Smooth muscle cell of the brain vasculature (primary cell): ENCODE data around the gene KRTAP9-1.
"Not testable (repeated sequence)": the region's sequence is repeated elsewhere in the genome, so short reads cannot be mapped to it uniquely, and the experiment has no call there.

ENCODE experiments used
- DNase-seq: peaks from one replicate; pipeline ENCODE4 v3.0.0-alpha.2; 2012; ENCODE audit warnings: low read depth, low spot score

Gene KRTAP9-1

DNA sequence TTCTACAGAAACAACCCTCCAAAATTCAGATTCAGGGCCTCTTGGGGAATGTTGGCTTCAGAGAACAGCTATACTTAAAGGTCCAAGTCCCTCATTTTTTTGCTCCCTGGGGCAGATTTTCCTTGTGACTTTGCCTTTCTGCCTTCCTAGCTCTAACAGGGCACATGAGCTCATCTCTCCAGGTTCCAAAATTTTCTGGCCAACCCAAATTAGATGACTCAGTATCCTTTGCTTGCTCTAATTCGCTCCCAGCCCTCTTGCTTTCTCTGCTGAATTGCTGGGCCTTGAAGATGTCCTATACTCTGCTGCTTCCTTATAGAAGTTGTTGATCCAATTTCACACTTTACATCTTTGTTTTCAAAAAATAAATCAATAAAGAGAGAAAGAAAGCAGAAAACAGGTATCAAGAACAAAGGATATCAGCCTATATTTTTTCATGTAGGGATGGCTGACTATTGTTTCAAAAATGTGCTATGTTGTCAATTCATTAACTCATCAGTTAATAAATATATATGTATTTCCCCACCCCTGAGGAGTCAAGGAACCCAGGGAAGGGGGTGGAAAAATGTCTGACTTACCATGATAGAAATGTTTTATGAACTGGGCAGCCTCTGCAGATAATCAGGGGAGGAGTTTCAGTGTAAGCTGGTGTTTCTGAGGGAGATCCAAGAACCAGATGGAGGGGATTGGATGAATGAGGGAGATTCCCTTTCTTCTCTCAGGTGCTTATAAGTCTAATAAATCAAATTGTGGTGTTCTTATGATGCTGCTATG lies 10.7 kb upstream of the KRTAP9-1 start:
- no peak for DNase-seq

DNA sequence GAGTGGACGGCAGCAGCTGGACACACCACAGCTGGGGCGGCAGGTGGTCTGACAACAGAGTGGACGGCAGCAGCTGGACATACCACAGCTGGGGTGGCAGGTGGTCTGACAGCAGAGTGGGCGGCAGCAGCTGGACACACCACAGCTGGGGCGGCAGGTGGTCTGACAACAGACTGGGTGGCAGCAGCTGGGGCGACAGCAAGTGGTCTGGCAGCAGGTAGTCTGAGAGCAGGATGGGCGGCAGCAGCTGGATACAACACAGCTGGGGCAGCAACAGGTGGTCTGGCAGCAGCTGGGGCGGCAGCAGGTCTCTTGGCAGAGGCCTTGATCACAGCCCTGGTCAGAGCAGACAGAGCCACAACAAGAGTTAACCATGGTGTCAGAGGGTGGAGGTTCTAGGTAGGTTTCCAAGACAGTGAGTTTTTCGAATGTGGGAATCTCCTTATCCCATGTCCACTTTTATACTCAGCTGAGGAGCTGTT lies 5.2 kb upstream of the KRTAP9-1 start, which contains the start of gene KRTAP4-1:
TSS of gene KRTAP4-1 (minus strand) at position 432 of the 482 bp plus-strand sequence. CDS start at position 375, 57 bp downstream.
- no peak for DNase-seq

DNA sequence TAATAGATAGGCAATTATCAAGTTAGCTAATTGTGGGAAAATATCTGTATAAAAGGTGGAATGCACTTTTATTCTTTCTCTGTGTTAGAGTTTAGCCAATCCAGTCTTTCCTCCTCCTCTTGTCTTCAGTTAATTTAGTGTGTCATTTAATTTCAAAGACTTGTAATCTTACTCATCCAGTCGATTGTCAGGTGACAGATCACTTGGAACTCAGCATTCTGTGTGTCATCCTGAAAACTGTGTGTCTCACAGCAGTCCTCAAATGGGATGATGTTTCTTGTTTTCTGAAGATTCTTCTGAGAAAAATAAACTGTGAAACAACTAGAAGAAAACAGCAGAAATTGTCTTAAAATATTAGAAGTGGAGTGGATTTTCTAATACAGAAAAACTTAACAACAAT lies 4.7 kb upstream of the KRTAP9-1 start:
- DNase-seq = no peak

- DNase-seq = no peak
These were observed 2.8 kb upstream of the KRTAP9-1 start for GRCh38 chr17:41186872-41187271.

GRCh38 chr17:41190328-41190727 lies 641 bp downstream of the KRTAP9-1 start:
- DNase-seq = no peak

- DNase-seq = no peak
These were observed 6.4 kb downstream of the KRTAP9-1 start for GRCh38 chr17:41196068-41196467.

DNA sequence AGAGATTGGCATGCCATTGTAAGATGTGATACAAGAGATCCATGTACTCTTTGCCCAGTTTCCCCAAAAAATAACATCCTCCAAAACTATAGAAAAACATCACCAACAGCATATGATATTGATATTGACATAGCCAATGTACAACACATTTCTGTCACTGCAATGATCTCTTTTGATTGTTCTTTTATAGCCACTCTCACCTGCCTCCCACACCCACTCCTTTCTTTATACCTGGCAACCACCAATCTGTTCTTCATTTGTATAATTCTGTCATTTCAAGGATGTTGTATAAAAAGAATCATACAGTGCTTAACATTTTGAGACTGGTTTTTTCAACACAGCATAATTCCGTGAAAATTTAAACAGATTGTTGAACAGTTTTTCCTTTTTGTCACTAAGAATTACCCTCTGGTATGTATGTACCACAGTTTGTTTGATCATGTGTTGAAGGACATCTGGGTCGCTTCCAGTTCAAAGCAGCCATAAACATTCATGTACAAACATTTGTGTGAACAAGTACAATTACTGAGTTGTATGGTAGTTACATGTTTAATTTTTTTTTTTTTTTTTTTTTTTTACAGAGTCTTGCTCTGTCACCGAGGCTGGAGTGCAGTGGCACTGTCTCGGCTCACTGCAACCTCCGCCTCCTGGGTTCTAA lies 9.9 kb downstream of the KRTAP9-1 start:
- DNase-seq = no peak

GRCh38 chr17:41211845-41212466 lies 22.3 kb downstream of the KRTAP9-1 start:
- no peak for DNase-seq

DNA sequence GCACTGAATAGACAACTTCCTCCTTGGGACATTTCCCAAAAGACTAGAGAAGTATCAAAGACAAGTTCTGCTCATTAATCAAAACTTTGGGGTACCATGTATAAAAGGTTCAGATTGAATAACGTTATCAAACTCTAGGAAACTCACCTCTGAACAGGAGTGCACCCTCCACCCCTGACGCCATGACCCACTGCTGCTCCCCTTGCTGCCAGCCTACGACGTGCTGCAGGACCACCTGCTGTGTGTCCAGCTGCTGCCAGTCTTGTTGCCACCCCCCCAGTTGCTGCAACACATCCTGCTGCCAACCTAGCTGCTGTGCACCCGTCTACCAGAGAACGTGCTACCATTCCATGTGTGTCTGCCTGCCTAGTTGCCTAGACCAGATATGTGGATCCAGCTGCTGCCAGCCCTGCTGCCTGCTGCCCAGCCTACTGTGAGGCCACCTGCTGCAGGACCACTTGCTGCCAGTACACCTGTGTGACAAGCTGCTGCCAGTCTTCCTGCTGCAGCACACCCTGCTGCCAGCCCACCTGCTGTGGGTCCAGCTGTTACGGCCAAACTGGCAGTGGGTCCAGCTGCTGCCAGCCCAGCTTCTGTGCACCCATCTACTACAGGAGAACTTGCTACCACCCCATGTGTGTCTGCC lies 23.0 kb downstream of the KRTAP9-1 start:
- DNase-seq = no peak

GRCh38 chr17:41215681-41216080 lies 26.0 kb downstream of the KRTAP9-1 start:
- no peak for DNase-seq

DNA sequence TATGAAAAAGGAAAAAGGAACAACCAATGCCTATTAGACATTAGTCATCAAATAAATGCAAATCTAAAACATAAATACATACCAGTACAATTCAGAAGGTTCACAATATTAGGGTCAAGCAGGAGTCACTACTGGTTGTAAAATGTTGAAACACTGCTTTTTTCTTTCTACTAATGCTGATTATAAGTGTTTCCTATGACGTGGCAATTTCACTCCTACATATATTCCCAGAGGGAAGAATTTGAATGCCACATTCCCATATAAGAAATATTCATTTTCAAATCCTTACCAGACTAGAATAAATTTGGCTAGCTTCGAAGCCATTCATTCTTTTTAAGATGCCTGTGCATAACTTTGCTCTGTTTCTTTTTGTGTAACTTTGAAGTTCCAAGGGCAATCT lies 34.1 kb downstream of the KRTAP9-1 start:
- DNase-seq = no peak

- DNase-seq = no peak
These were observed 36.4 kb downstream of the KRTAP9-1 start for GRCh38 chr17:41226051-41226450.

- not testable (repeated sequence) for DNase-seq
These were observed 37.0 kb downstream of the KRTAP9-1 start, which contains the start of gene KRTAP9-2 for GRCh38 chr17:41226598-41227095. Gene KRTAP9-2 (plus strand): TSS chr17:41226648. CDS start chr17:41226655, 7 bp downstream.

GRCh38 chr17:41230094-41230493 lies 40.4 kb downstream of the KRTAP9-1 start:
- no peak for DNase-seq

DNA sequence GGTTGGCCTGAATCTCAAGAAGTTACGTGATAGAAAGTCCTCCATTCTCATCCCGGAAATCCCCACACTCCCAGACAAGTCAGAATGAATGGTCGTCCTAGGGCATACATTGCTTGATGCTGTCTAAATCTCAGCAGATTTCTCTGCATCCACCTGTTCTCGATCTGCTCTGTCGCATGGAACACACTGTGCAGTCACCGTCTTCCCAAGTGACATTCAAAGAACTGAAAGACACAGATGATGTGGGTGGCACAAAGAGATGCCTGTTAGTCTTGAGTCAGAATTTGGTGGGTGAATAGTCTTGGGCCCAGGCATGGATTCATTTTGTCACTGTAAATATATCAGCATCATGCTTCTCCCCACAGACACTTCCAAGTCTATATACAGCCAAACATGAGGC lies 42.0 kb downstream of the KRTAP9-1 start:
- no peak for DNase-seq

DNA sequence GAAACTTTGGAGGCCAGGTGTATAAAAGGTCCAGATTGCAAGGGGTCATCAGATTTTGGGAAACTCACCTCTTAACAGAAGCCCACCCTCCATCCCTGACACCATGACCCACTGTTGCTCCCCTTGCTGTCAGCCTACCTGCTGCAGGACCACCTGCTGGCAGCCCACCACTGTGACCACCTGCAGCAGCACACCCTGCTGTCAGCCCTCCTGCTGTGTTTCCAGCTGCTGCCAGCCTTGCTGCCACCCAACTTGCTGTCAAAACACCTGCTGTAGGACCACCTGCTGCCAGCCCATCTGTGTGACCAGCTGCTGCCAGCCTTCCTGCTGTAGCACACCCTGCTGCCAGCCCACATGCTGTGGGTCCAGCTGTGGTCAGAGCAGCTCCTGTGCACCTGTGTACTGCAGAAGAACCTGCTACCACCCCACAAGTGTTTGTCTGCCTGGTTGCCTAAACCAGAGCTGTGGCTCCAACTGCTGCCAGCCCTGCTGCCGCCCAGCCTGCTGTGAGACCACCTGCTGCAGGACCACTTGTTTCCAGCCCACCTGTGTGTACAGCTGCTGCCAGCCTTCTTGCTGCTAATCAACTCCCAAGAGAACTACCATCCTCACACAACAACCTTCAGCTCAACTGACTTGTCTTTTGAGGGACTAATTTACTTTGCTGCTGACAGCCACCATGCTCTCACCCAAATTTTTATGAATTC lies 42.9 kb downstream of the KRTAP9-1 start, which contains the start of gene KRTAP9-3:
TSS of gene KRTAP9-3 (plus strand) at position 51 of the 707 bp plus-strand sequence. CDS start at position 104, 53 bp downstream.
- not testable (repeated sequence) for DNase-seq

GRCh38 chr17:41237116-41237515 lies 47.4 kb downstream of the KRTAP9-1 start:
- DNase-seq = not testable (repeated sequence)

- not testable (repeated sequence) for DNase-seq
These were observed 48.3 kb downstream of the KRTAP9-1 start, which contains the start of gene KRTAP9-8 for GRCh38 chr17:41237949-41238437. Gene KRTAP9-8 (plus strand): TSS chr17:41237999. CDS start chr17:41238052, 53 bp downstream.
